ENCODE results near the gene CHKA. TPM values are rescaled to one million over a fixed set of nuclear protein-coding genes. Genes with fewer than 3 reads are reported as not detected.
A peak's percentile ranks its signal among the peaks of the same experiment; 100 is the strongest.

CHKA gene
- total RNA-seq, 1 donor from 2014 or later: 22.0 TPM

DNA sequence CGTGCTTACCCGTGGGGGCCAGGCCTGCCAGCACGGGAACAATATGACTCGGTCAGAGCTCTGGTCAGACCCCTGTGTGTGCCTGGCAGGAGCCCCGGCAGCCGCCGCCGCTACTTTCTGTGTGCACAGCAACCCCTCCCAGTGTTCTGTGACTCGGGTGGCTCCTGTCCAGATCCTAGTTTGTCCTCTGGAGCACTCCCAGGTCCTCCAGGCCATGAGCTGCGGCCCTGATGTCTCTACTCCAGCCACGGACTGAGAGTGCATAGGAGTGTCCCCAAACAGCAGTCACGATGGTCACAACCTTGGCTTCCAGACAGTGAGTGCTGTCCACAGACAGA is 87.5 kb downstream of the CHKA start:
- DNase-seq (ENCODE audit: low read depth in 2 of 2): no peak

DNA sequence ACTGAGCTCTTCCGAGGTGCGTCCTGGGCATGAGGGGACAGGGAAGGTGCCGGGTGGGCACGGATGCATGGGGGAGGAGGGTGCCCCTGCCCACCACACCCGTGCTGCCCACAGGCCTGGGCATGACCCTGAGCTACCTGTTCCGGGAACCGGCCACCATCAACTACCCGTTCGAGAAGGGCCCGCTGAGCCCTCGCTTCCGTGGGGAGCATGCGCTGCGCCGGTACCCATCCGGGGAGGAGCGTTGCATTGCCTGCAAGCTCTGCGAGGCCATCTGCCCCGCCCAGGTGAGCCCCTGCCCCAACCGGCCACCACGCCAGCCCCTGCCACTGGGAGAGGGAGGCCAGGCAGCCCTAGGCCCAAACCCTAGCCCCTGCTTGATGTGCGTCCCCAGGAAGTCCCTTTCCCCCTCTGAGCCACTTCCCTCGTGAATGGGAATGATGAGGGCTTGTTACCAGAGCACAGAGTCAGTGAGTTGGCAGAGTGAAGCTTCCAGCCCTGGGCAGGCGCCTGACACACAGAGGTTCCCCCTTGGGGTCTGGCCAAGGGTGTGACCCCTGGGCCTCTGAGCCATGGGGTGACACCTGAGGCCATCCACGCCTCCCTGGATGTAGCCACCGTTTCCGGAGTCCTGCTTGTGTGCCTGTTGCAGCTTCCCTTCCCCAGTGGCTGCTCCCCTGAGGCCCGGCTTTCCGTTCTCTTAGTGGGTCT is 88.0 kb downstream of the CHKA start:
- DNase-seq (ENCODE audit: low read depth in 2 of 2): no peak

DNA sequence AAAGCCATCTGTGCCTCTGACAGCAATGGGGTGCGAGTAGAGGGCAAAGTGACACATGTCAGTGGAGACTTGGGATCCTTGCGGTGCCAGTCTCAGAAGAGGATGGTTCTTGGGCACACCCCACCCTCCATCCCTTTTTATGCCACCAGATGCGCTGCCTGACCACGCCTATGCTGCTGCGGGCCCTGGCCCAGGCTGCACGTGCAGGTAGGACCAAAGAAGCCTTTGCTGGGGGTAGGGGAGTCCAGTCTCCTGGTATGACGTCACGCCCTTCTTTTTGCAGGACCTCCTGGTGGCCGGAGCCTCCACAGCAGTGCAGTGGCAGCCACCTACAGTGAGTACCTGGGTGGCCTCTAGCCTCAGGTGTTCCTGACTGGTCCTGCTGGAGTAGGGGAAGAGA is 89.2 kb downstream of the CHKA start:
- DNase-seq (ENCODE audit: low read depth in 2 of 2): no peak

DNA sequence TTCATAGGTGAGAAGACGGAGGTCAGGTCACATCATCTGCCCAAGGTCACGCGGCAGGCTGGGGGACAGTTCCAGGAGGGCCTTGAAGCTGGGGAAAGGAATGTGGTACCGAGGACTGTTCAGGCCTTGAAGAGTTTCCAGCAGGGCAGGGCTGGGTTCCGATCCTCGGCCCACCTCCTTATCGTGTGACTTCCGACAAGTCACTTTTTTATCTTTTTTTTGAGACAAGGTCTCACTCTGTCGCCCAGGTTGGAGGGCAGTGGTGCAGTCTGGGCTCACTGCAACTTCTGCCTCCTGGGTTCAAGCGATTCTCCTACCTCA is 90.1 kb downstream of the CHKA start:
- DNase-seq (ENCODE audit: low read depth in 2 of 2): peak in 1 of 2 donors; percentile 37

DNA sequence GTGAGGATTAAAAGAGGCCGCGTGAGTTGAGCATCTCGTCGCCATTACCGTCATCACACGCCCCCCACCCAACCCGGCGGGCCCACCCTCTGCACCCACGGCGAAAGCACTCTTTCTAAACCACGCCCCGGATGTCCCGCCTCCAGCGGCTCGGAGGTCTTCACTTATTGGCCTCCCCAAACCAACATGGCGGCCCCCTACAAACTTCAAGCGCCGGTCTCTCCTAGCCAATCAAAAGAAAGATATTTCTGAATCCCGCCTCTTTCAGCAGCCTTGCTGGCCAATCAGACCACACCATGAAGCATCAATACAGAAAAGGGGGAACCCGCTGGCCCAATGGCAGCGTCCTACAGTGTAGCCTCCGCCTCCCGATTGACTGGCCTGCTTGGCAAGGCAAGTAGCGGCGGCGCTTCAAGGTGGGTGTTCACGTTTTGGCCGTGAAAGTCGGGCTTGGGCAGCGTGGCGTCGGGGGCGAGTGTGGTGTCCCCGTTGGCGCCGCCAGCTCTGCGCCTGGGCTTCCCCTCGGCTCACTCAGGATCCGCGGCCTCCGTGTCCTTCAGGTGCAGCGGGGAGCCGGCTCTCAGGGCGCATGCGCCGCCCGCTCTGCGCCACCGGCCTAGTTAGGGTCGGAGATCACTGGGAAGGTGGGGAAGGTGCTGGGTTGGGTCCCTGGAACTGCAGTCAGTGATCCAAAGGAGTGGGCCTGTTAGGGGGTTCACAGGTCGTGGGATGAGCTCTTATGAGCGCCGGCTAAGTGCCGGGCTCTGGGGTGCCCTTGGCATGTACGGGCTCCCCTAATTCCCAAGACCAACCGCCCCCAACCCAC is 90.7 kb downstream of the CHKA start, which contains the start of gene NDUFS8:
Gene NDUFS8, plus strand, starts transcription at position 364 of the 826 bp plus-strand sequence. CDS start 1,471 bp downstream, outside the sequence.
- peak; percentile 98 to 99 for DNase-seq (ENCODE audit: low read depth in 2 of 2)

DNA sequence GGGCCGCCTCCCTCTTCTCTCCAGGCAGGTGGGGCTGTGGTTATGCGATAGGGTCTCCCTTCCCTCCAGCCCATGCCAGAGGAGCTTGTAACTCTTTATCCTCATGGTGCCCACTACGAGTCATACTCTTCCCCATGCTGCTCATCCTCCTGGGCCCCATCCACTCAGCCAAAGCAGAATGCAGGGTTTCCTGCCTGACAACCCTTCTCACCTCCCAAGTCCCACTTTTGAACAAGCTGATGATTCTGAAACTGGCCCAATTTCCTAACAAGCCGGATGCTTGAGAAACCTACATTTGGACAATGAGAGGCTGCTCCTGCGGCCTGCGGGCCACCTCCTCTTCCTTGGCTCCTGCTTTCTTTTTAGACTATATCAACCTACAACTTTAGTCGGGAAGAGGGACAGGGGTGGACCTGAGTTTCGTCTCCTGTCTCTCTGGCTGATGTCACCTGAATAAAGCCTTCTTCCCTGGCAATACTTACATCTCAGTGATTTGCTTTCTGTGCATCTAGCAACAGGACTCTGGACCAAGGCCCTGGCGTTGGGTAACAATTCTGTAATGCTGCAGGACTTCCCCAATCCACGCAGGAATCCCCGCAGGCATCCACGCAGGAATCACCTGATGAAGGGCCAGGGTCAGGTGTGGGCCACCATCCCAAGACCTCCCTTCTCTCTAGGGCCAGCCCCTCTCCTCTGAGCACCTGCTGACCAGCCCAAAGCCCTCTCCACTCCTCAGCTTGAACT is 92.2 kb downstream of the CHKA start:
- no peak for DNase-seq (ENCODE audit: low read depth in 2 of 2)

DNA sequence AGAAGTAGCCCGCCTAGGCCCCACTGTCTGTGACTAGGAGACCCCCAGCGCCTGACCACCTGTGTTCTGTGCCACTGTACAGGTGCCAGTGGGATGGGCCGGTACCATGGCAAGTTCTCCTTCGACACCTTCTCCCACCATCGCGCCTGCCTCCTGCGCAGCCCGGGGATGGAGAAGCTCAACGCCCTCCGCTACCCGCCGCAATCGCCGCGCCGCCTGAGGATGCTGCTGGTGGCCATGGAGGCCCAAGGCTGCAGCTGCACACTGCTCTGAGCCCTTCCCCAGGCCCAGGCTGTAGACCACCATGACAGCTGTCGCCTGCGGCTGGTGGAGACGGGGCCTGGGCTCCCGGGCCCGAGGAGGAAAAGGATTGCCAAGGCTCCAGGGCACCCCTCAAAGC is 93.5 kb downstream of the CHKA start:
- no peak for DNase-seq (ENCODE audit: low read depth in 2 of 2)

DNA sequence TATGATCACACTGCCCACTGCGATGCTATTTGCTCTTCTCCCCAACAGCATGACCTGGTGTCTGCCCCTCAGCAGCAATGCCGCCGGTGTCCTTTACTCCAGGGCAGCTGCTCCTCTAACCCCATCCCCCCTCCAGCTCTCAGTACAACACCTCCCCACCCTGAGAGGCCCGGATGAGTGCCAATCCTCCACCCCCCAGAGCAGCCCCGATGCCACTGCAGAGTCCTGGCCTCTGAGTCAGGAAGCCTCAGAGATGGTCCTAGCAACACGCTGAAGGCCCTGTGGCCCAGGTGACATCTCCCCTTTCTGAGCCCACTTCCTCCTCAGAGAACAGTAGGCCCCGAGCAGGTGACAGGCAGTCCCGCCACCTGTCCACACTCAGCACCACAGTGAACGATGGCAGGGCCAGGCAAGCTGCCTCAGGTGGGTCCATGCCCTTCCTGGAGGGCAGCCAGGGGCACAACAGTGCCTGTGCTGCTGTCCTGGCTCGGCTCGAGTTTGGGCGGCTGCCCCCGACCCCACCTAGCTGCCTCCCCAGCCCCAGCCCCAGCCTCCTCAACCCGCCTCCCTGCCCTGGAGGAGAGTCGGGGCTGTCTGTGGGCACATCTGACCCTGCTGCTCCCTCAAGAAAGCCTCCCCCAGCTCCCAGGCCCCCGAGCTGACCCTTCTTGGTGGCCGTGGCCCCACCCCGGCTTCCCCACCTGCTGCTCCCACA is 94.6 kb downstream of the CHKA start:
- no peak for DNase-seq (ENCODE audit: low read depth in 2 of 2)

DNA sequence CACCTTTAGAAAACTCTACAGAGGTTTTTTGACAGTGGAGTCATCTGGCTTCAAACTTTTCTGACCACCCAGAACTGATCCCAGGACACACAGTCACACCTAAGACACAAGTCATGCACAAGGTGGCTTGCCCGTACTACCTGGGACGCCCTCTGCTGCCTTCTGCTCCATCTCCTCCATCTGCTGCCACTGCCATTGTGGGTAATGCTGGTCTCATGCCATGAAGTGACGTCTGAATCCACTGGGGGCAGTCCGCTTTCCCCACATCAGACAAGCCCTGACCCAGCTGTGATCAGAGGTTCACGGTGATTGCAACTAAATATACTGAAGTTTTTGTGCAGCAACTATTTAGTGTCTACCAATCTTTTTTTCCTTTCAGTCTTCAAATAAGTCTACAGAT is 96.1 kb downstream of the CHKA start:
- no peak for DNase-seq (ENCODE audit: low read depth in 2 of 2)

DNA sequence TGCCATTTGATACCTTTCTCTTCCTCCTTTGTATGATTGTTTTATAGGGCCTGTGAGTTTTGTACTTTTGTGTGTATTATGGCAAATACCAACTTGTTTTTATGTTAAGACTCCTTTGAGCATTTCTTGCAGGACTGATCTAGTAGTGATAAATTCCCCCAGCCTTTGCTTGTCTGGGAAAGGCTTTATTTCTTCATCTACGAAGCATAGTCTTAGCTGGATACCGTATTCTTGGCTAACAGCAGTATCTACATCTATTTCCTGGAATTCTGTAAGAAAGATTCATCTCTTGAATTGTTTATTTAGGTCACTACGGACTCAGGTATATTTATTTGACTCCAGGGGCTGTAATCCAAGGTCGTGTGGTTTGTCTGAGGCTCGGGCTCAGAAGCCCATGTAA is 96.7 kb downstream of the CHKA start:
- DNase-seq (ENCODE audit: low read depth in 2 of 2): no peak

DNA sequence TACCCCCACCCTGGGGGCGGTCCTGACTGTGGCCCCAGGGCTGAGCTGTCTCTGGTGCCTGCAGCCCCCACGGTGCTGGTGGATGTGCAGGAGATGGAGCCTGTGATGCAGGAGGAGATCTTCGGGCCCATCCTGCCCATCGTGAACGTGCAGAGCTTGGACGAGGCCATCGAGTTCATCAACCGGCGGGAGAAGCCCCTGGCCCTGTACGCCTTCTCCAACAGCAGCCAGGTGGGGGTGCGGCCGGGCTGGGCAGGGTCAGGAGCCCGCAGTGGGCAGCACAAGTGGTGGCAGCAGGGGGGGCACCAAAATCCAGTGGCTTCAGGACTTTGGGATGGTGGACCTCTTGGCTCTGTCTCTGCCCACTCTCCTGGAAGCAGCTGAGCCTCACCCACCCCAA is 98.7 kb downstream of the CHKA start:
- no peak for DNase-seq (ENCODE audit: low read depth in 2 of 2)

DNA sequence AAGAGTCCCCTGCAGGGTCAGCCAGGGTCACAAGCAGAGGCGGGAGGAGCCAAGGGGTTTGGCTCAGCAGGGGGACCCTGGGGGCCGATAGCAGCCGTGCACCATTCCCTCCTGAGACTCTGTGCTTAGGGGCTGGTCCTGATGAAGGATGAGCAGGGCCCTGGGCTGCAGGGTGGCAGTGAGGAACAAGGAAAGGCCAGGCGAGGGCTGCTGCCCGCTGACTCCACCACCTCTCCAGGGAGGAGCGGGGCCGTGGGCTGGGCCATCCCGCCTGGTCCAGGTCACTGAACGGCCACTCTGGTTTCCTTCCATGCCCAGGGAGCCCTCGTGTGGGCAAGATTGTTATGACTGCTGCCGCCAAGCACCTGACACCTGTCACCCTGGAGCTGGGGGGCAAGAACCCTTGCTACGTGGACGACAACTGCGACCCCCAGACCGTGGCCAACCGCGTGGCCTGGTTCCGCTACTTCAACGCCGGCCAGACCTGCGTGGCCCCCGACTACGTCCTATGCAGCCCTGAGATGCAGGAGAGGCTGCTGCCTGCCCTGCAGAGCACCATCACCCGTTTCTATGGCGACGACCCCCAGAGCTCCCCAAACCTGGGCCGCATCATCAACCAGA is 99.9 kb downstream of the CHKA start:
- no peak for DNase-seq (ENCODE audit: low read depth in 2 of 2)

DNA sequence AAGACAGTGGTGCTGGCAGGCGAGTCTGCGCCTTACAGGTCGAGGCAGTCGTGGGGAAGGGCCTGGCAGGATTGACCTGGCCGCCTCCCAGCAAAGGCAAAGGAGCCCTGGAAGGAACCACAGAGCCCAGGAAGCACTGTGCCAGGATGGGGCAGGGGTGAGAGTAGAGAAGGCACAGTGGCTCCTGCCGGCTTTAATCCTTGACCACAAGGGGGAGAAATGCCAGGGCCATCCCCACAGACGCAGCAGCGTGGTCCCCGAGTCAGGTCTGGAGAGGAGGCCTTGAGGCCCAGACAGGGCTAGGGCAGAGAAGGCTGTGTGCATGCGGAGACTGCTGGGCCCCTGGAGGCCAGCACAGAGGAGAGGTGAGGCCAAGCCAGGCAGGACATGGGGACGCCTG is 100.6 kb downstream of the CHKA start:
- DNase-seq (ENCODE audit: low read depth in 2 of 2): peak in 1 of 2 donors; percentile 42

DNA sequence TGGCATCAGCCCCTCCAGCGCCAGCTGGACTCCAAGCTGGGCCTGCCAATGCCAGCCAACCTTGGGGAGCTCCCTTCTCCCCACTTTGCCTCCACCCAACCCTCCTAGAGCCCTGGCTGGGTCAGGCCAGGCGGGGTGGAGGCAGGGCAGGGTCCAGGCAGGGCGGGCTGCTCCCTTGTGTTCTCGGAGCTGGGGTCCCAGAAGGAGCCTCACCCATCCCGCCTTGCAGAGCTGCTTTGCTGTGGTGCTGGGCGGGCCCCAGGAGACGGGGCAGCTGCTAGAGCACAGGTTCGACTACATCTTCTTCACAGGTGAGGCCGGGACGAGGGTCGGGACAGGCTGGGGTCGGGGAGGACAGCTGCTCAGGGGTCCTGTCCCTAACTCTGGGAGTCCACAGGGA is 101.7 kb downstream of the CHKA start:
- DNase-seq (ENCODE audit: low read depth in 2 of 2): no peak

DNA sequence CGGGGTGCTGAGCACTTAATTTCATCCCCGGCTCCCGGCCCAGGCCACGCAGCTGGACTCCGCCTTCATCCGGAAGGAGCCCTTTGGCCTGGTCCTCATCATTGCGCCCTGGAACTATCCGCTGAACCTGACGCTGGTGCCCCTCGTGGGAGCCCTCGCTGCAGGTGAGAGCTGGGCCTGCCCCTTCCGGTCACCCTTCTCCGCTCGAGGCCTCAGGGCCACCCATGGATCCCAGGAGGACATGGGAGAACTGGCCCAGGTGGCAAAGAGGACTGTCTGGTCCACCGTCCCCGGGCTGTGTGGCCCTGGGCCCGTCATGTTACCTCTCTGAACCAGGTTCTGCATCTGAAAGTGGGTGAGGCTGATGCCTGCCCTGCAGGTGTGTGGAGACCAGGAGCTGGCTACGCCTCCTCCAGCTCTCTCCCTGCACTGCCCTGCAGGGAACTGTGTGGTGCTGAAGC is 102.4 kb downstream of the CHKA start:
- DNase-seq (ENCODE audit: low read depth in 2 of 2): no peak

DNA sequence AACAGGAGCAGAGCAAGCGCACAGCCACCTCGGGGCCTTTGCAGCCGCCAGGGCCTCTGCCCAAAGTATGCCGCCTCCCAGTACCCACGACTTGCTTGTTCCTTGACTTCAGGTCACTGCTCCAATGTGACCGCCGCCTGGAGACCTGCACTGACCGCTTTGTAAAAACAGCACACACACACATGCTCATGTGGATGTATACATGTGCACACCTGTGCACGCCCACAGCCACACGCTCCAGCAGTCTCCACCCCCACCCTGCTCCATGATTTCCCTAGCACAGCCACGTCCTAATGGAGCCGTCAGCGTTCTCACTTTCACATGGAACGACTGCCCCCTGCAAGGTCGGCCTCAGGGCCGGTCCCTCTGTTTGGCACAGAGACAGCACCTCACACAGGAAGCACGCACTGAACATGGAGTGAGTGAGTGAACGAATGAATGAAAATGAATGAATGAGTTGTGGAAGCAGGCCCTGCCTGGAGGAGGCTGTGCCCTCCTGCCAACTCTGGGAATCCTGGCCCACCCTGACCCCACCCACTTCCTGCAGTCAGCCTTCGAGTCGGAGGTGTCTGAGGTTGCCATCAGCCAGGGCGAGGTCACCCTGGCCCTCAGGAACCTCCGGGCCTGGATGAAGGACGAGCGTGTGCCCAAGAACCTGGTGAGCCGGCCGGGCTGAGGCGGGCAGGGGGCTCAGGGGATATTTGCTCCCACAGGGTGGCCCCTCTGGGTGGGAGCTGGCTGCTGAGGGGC is 103.0 kb downstream of the CHKA start:
- no peak for DNase-seq (ENCODE audit: low read depth in 2 of 2)

DNA sequence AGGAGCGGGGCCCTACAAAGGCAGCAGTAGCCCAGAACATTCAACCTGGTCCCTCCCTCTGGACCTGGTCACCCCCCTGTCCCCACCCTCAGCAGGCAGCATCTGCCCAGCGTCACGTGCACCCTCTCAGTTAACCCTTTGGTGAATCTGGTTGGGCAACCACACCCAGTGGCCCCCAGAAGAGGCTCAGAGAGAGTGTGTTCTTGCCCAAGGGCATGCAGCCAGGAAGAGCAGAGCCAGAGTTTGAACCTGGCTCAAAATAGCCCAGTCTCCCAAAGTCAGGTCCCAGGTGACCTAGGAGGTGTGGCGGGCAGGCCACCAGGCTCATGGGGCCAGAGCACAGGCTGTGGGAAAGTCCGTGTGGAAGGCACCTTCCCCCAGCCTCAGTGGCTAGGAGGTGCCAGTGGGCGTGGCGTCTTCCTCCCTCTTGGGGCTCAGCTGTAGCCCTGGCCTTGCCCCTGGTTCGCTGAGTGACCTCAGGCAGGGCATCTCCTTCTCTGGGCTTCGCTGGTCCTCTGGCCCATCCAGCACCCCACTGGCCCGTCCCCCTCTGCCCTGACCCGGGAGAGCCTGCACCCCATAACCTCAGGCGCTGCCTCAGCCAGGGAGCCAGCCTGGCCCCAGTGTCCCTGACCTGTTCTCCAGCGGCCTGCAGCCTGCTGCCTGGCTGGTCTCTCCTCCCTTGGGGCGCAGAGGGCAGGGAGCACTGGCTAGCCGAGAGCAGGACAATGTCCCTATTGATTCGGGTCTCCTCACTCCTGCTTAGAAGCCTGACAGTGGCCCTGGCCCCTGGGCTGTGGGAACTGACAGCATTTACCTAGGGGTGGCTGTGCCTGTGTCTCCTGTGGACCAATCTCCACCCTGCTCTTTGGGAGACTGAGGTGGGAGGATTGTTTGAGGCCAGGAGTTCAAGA is 104.0 kb downstream of the CHKA start:
- DNase-seq (ENCODE audit: low read depth in 2 of 2): no peak

DNA sequence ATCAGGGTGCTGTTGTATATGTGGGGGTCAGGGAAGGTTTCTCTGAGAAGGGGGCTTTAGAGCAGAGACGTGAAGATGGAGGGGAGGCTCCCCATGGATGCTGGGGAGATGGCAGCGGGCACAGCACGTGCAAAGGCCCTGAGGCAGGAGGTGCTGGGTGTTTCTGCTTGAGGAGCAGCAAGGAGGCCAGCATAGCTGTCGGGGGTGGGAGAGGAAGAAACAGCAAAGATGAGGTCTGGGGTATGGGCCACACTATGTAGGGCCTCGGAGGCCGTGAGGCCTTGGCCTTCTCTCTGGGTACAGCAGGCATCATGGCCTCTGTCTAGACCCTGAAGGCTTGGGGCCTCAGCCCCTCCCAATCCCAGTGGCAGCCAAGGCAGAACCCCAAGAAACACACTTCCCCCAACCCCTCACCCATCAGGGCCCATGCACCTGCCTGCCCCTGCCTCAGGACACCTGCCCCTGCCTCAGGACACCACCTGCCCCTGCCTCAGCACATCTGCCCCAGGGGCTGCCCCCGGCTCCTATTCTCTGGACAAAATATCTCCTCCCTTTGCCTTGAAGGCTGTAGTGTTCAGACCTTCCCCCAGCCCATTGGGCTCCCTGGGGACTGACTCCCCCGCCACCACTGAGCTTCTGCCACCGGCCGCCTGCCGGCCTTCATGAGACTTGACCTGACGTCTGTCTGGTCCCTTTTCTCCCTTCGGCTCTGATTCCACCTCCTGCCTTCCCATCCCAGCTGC is 104.9 kb downstream of the CHKA start:
- no peak for DNase-seq (ENCODE audit: low read depth in 2 of 2)

DNA sequence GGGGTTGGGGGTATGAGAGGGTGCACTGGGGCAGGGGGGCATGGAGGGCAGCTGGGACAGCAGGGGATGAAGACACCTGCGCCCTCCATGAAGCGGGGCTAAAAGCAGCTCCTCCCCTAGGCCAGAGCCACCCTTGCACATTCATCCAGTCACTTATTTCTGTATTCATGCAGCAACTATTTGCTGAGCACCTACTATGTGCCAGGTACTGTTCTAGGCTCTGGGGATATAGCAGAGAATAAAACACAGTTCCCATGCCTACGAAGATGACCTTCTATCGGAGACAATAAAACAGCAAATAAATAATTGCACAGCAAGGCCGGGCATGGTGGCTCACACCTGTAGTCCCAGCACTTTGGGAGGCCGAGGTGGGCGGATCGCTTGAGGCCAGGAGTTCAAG is 105.7 kb downstream of the CHKA start:
- DNase-seq (ENCODE audit: low read depth in 2 of 2): no peak
